CD4-positive, alpha-beta T cell treated with Interleukin-21 for 1 hour (primary cell): ENCODE results near the gene SSR1.
"Not testable (repeated sequence)": the region's sequence is repeated elsewhere in the genome, so short reads cannot be mapped to it uniquely, and the experiment has no call there.

Experiments
- DNase-seq: peaks from one replicate; pipeline ENCODE4 v3.0.0-alpha.2; 2020

Gene SSR1

DNA sequence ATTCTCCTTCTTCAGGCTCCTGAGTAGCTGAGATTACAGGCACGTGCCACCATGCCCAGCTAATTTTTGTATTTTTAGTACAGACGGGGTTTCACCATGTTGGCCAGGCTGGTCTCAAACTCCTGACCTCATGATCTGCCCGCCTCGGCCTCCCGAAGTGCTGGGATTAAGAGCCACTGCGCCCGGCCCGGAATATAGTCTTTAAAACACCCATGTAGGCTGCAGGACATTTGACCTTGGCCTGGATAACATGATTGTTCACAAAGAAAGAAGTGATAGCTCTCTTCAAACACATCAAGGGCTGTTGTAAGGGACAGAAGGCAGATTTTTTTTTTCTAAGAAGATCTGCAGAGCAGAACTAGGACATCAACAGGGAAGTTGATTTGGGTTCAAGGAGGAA lies 38.5 kb downstream of the SSR1 start:
- not testable (repeated sequence) for DNase-seq

DNA sequence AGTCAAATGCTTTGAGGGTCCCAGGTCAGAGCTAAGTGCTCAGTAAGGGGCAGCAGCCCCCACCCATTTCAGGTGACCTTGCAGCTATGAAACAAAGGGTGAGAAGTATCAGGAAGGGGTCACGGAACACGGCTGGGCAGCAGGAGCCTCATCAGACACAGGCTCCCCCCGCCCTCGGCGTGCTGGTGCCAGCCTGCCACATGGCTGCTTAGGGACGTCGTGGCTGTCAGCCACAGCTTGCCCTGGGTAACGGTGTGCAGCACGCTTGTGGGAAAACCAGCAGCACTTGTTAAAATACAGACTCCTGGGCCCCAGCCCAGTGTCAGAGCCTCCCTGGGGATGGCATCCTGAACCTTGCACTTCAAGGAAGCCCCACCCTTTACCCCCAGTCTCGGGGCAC lies 39.3 kb downstream of the SSR1 start:
- no peak for DNase-seq

DNA sequence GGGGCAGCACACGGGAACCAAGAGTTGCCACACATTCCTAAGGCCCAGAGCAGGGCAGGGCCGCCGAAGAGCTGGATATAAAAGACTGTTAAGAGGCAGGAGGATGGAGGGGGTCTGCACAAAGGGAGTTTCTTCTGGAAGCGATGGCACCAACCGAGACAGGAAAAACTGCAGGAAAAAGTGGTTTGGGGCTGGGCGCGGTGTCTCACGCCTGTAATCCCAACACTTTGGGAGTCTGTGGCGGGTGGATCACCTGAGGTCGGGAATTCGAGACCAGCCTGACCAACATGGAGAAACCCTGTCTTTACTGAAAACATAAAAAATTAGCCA lies 41.8 kb downstream of the SSR1 start:
- no peak for DNase-seq

GRCh38 chr6:7270320-7271204 lies 42.4 kb downstream of the SSR1 start:
- no peak for DNase-seq

GRCh38 chr6:7269816-7270215 lies 43.2 kb downstream of the SSR1 start:
- no peak for DNase-seq

DNA sequence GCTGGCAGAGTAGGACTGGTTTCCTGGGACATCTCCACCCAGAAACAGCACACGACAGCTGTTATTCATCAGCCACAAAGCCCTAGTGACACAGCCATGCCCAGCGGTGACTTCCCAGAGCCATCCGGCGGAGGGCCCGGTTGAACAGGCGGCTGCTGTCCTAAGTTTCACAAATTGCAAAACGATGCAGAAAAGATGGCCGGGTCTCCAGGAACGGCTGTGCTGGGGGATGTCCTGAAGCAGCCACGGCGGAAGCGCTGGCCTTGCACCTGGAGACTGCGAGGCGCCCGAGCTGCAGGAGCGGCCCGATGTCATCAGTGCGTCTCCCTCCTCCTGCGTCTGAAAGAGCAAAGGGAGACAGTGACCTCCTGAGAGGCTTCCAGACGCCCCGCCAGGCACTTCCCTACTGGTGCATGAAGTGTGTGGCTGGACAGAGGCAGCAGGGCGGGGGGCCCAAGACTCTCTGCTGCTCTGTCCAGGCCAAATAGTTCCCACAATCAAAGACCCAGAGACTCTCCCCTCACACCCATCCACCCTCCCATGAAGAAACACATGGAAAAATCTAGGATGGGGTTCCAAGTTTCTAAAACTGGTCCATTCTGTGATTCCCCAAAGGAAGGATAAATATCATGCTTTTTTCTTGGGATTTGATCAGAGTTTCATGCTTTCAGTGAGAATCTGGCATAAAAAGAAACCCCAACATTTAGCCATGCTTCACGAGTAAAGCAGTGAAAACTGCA lies 44.0 kb downstream of the SSR1 start:
- DNase-seq, result no peak

- no peak for DNase-seq
Observed at GRCh38 chr6:7268362-7268761, 44.6 kb downstream of the SSR1 start.

GRCh38 chr6:7267466-7268091 lies 45.4 kb downstream of the SSR1 start:
- DNase-seq, result no peak

DNA sequence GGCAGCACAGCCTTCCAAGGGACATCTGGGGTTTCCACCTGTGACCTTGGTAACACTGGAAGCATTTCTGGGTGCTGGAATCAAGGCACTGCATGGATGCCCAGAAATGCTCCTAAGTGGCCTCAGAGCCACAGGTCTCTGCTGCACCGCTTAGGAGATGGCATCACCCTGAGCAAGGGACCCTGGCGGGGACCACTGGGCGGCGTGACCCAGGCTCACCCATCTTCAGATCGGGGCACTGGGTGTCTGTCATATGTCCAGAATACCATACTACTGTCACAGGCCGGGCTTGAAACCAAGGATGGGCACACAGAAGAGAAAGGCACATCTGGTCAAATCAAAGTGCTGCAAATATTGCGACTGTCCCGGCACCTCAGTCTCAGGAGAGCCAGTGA lies 45.9 kb downstream of the SSR1 start:
- no peak for DNase-seq

DNA sequence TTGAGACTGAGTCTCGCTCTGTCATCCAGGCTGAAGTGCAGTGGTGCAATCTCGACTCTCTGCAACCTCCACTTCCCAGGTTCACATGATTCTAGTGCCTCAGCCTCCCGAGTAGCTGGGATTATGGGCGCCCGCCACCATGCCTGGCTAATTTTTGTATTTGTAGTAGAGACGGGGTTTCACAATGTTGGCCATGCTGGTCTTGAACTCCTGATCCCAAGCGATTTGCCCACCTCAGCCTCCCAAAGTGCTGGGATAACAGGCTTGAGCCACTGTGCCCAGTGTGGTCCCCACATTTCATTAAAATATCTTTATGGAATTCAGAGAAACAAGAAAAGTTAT lies 47.6 kb downstream of the SSR1 start:
- DNase-seq, result not testable (repeated sequence)

DNA sequence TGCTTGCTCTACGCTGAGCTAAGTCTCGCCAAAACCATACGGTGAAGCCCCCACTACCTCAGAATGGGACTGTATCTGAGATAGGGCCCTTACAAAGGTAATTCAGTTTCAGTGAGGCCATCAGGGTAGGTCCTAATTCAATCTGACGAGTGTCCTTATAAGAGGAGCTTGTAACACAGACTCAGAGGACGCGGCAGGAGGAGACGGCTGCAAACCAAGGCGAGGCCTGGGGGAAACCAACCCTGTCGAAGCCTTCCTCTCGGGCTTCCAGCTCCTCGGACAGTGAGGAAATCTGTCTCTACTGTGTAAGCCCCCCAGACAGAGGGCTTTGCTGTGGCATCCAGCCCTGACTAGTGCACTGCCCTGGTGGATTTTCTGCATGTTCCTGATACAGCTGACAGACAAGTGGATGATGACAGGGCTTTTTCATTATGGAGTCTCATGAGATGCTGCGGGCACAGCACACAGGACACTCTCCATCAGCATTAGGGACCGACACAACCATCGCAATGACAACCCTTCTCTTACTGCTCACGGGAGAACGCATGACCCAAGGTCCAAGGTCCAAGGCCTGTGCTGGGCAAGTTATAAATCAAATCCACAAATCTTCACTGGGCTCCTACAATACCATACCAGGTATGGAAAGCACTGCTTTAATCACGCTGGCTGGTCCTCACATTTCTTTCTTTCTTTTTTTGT lies 48.2 kb downstream of the SSR1 start:
- DNase-seq, result no peak

DNA sequence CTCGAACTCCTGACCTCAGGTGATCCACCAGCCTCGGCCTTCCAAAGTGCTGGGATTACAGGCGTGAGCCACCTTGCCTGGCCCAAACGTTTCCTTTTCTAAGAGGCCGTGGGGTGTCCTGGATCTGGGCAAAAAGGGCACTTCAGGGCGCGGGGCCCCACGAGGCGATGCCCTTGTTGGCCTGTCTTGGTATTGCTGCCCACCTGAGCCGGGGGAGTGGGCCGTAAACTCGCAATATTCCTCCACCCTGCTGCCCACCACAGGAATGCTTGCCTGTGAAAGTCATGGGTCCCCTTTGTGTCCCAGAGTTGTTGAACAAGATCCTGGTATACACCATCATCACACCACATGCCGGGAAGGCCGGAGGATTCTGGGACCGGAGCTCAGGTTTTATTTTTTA lies 49.0 kb downstream of the SSR1 start:
- DNase-seq, result no peak

GRCh38 chr6:7263519-7263805 lies 49.5 kb downstream of the SSR1 start:
- not testable (repeated sequence) for DNase-seq

GRCh38 chr6:7262746-7263518 lies 50.1 kb downstream of the SSR1 start:
- no peak for DNase-seq

DNA sequence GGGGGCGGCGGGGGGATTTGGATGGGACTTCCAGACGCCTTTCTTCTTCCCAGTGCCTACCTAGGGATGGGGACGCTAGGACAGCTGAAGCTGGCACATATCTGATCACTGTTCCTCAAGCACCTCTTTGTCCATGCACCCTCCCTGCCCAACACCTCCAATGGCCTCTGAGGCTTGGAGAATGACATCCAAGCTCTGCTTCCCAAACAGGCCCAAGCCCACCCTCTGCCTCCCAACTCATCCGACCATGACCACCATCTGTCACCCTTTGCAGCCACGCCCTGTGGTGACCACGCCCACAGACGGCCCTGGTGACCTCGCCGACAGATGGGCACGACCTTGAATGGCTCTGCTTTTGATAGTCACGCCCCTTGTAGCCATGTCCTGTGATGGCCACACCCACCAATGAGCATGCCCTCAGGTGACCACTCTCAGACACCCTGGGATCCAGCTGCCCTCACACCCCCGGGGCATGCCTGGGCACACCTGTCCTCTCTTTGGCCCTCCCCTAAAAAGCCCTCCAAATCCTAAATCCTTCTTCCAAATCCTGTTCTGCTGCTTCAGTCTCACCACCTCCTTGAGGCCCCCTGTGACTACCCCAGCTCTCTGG lies 51.0 kb downstream of the SSR1 start:
- DNase-seq, result no peak

DNA sequence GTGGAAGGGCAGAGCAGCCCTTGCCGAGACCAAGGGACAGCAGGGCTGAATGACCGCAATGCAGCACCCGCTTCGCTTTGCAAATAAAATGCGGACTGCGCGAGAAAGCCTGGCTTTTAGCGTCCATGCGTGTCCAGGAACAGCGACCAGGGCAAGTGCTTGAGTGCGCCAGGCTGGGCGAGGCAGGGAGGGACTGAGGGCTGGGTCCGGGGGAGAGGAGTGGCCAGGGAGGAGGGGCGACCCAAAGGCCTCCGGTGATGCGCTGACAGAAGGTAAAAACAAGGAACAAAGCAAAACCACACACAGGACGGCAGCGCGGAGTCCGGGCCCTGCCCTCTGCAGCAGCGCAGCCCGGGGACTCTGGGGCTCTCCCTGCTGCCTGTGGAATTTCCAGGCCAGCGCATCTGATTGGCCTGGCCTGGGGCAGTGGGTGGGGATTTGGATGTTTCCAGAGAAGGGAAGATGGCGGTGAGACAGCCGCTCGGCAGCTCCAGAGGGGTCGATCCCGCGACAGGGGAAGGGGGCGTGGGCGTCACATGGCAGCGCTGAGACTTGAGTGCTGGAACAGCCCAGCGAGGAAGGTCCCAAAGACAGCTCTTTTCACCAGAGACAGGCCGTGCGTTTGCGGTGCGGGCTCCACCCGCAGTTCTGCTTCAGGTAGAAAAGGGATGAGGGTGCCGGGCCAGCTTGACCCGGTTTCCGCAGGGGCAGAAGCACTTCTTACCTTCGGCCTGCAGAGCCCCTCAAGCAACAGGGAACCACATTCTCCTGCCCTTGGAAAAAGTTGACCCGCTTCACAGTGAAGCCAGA lies 51.8 kb downstream of the SSR1 start:
- peak; percentile 35 for DNase-seq

DNA sequence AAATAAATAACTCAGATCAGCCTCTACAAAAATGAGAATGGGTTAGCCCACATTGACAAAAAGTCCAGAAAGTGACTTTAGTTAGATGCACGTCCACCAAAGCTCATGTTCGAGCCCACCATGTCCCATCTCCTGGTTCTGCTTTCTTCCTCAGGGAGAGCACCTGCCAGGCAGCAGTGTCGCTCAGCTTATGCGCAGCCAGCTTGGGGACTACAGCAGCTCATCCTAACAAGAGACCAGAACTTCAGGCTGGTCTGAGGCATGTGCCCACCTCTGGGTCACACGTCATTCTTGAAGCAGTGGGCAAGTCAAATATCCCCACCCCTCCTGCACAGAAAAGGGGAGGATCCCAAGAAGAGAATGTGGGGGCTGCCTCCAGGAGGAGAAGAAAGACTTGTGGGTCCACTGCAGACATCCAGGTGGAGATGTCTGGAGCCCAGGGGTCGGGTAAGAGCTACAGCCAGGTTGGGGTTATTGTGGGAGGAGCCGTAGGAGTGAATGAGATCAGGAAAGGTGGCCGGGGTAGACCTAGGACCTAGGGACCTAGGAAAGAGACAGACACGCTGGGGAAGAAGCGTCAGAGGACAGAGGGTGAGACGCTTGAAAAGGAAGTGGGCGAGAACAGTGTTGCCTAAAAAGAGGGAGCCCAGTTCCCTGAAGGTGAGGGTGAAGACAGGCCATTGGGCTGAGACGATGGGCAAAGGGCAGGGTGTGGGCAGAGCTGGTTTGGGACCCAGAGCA lies 52.5 kb downstream of the SSR1 start:
- DNase-seq, result no peak

DNA sequence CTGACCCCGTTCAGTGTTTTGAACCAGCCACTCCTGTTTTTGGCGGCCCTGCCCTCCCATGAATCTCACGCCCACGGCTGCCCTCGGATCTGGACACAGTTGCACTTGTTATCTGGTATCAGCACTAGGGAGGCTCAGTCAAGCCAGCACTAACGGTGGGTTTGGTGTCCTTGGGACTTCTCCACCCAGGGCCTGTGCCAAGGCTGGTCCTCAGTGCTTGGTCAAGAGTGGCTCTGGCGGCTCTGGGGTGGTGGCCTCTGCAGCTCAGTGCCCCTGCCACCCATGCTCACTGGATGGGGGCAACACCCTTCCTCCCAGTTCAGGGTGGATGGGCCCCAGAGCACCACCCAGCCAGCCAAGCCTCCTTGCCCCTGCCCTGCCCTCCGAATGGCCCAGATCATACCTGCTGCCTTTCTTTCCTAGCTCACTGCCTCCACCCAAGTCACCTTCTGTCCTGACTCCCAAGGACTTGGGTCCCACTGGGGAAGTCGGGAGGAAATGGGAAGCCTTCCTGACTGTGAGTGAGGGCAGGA lies 54.7 kb downstream of the SSR1 start:
- DNase-seq, result no peak

DNA sequence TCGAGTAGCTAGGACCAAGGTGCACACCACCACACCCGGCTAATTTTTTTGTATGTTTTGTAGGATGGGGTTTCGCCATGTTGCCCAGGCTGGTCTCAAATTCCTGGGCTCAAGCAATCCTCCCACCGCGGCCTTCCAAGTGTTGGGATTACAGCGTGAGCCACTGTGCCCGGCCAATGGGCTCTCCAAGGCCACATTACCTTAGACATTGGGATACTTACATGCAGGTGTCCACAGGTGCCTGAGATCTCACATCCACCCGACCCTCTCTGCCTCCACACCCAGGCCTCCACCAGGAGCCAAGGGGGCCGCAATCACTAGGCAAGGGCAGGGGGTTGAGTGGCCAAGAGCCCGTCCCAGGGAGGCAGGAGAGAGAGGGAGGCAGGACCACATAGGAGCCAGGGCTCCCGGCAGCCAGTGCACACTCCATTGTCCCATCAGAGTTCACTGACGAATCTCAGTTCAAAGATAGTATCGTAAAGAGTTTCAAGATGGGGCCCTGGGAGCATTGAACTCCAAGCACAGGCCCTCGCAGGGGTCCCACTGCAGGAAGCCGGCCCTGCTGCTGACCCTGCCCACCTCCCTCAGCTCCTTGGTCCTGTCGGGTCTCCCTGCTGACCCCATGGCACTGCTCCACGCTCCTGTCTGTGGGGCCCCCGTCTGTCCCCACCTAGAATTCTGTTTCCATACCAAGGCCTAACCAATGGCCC lies 55.3 kb downstream of the SSR1 start:
- DNase-seq, result no peak

DNA sequence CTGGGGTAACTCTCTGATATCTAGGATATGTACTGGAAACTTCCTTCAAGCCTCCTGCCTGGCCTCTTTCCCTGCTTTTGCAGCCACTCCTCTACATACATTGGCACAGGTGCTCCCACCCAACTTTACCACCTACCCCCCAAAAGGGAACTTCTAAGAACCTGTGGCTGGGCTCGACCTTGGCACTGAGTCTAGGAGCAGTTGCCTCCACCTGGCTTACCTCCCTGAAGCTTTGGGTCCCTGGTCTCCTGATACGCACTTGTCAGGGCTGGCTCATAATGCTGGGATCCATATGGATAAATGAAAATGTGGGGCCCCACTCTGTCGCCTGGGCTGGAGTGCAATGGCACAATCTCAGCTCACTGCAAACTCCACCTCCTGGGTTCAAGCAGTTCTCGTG lies 56.2 kb downstream of the SSR1 start:
- DNase-seq, result no peak
